SK-N-SH (cell line): ENCODE results near the gene PRF1. TPM values are rescaled to one million over a fixed set of nuclear protein-coding genes. Genes with fewer than 3 reads are reported as not detected.

Experiments
- CTCF ChIA-PET: fragments of 300-600, 350-600 bp; formaldehyde crosslinking; extraction: SDS; loops from one replicate; lab custom pipeline; 2021; lab: Yijun Ruan, JAX
- POLR2A ChIA-PET: fragments of 350-600 bp; sonication (Branson Sonifier 250); formaldehyde crosslinking; extraction: SDS; loops from one replicate; lab custom pipeline; 2020; ENCODE audit warnings: antibody characterized with exemption, inconsistent platforms; lab: Yijun Ruan, JAX
- DNase-seq: peaks from one replicate; pipeline ENCODE4 v3.0.0; 2012
- H2AFZ ChIP-seq: fragments of 200-600 bp; sonication (generic); 2 replicates; pipeline ENCODE4 v1.8.1; 2016; ENCODE audit warnings: antibody characterized with exemption, mild to moderate bottlenecking, low read depth
- H3F3A ChIP-seq: fragments of 200-600 bp; sonication (generic); replicated peaks from 2 replicates; pipeline ENCODE3; 2016; ENCODE audit warnings: antibody characterized with exemption, mild to moderate bottlenecking; ENCODE audit not compliant: insufficient read depth
- H3K27ac ChIP-seq, 2 experiments: fragments of 200-500 bp in 1 of 2; fragments of 200-600 bp in 1 of 2; sonication (Bioruptor generic) in 1 of 2; sonication (generic), shearing (Covaris generic) in 1 of 2; 2 replicates each; pipeline versions ENCODE4 v1.5.1 to v1.6.1; 2014 to 2016; ENCODE audit warnings: low read depth in 2 of 2, inconsistent platforms in 1 of 2, low read length in 1 of 2, mild to moderate bottlenecking in 1 of 2, mixed read lengths in 1 of 2
- H3K27me3 ChIP-seq: fragments of 200-600 bp; sonication (generic), shearing (Covaris generic); 2 replicates; pipeline ENCODE4 v1.6.1; 2016; ENCODE audit warnings: mixed run types; ENCODE audit not compliant: insufficient read depth
- H3K36me3 ChIP-seq, 2 experiments: fragments of 200-500 bp in 1 of 2; fragments of 200-600 bp in 1 of 2; sonication (Bioruptor generic) in 1 of 2; sonication (generic) in 1 of 2; replicated peaks in 1 of 2; 2 replicates each; pipeline versions ENCODE3 to v1.5.1; 2014 to 2016; ENCODE audit warnings: low read length in 1 of 2, mild to moderate bottlenecking in 1 of 2; ENCODE audit not compliant: insufficient read depth in 2 of 2, control insufficient read depth in 1 of 2
- H3K4me1 ChIP-seq, 2 experiments: fragments of 200-500 bp in 1 of 2; fragments of 200-600 bp in 1 of 2; sonication (Bioruptor generic) in 1 of 2; sonication (generic), shearing (Covaris generic) in 1 of 2; 2 replicates each; pipeline versions ENCODE4 v1.5.1 to v1.6.1; 2014 to 2016; ENCODE audit warnings: low read depth in 1 of 2, low read length in 1 of 2, mixed run types in 1 of 2; ENCODE audit not compliant: insufficient read depth in 2 of 2, control insufficient read depth in 1 of 2
- H3K4me2 ChIP-seq: fragments of 200-600 bp; sonication (generic), shearing (Covaris generic); 2 replicates; pipeline ENCODE4 v1.6.1; 2017; ENCODE audit warnings: mixed run types
- H3K4me3 ChIP-seq, 2 experiments: fragments of 200-500 bp in 1 of 2; fragments of 200-600 bp in 1 of 2; sonication (Bioruptor generic) in 1 of 2; sonication (generic), shearing (Covaris generic) in 1 of 2; 2 replicates each; pipeline versions ENCODE4 v1.5.1 to v1.8.1; 2014 to 2016; ENCODE audit warnings: low read depth in 2 of 2, inconsistent platforms in 1 of 2, low read length in 1 of 2, mild to moderate bottlenecking in 1 of 2, mixed read lengths in 1 of 2, moderate library complexity in 1 of 2
- H3K79me2 ChIP-seq: fragments of 200-600 bp; sonication (generic); 2 replicates; pipeline ENCODE4 v1.8.1; 2017; ENCODE audit warnings: mild to moderate bottlenecking; ENCODE audit not compliant: insufficient read depth
- H3K9ac ChIP-seq: fragments of 200-600 bp; sonication (generic); 2 replicates; pipeline ENCODE4 v1.6.1; 2017; ENCODE audit warnings: mixed run types
- H3K9me2 ChIP-seq: fragments of 200-600 bp; sonication (generic); 2 replicates; pipeline ENCODE4 v1.6.1; 2017; ENCODE audit warnings: mixed run types
- H3K9me3 ChIP-seq: fragments of 200-600 bp; sonication (generic); 2 replicates; pipeline ENCODE4 v1.6.1; 2017; ENCODE audit warnings: mixed run types, mild to moderate bottlenecking, moderate library complexity
- H4K20me1 ChIP-seq: fragments of 200-600 bp; sonication (generic); 2 replicates; pipeline ENCODE4 v1.6.1; 2017; ENCODE audit warnings: mild to moderate bottlenecking, mixed run types; ENCODE audit not compliant: insufficient read depth
- CHD2 ChIP-seq: fragments of 150-350 bp; IDR thresholded peaks from 2 replicates; pipeline ENCODE4 v1.6.1; 2018; ENCODE audit warnings: low read length; ENCODE audit not compliant: partially characterized antibody
- CTCF ChIP-seq: fragments of 200-600 bp; sonication (generic); IDR thresholded peaks from 2 replicates; pipeline ENCODE4 v1.6.1; 2017; ENCODE audit warnings: antibody characterized with exemption, mild to moderate bottlenecking, moderate library complexity
- ELF1 ChIP-seq: IDR thresholded peaks from 2 replicates; pipeline ENCODE4 v1.4.0; 2012
- EZH2phosphoT487 ChIP-seq: fragments of 200-600 bp; sonication (generic); IDR thresholded peaks from 2 replicates; pipeline ENCODE4 v1.6.1; 2017; ENCODE audit warnings: low read depth, mixed run types, mild to moderate bottlenecking, antibody characterized with exemption, moderate library complexity, borderline replicate concordance
- FOSL2 ChIP-seq: IDR thresholded peaks from 2 replicates; pipeline ENCODE4 v1.4.0; 2012; ENCODE audit warnings: low read depth, mild to moderate bottlenecking, moderate library complexity, borderline replicate concordance
- FOXJ3 ChIP-seq: sonication (generic); formaldehyde crosslinking; IDR thresholded peaks from 2 replicates; pipeline ENCODE4 v1.5.1; 2020; ENCODE audit warnings: mild to moderate bottlenecking, missing genetic modification reagents
- GABPA ChIP-seq: IDR thresholded peaks from 2 replicates; pipeline ENCODE4 v1.4.0; 2012; ENCODE audit warnings: low read depth, mild to moderate bottlenecking
- JUND ChIP-seq: IDR thresholded peaks from 2 replicates; pipeline ENCODE4 v1.4.0; 2012
- MEF2A ChIP-seq: IDR thresholded peaks from 2 replicates; pipeline ENCODE4 v1.4.0; 2012; ENCODE audit warnings: low read depth, borderline replicate concordance
- NFIC ChIP-seq: IDR thresholded peaks from 2 replicates; pipeline ENCODE4 v1.4.0; 2012; ENCODE audit warnings: borderline replicate concordance
- RXRA ChIP-seq: IDR thresholded peaks from 2 replicates; pipeline ENCODE4 v1.4.0; 2012; ENCODE audit warnings: low read depth, mild to moderate bottlenecking, borderline replicate concordance
- SIN3A ChIP-seq: IDR thresholded peaks from 2 replicates; pipeline ENCODE4 v1.6.1; 2012; ENCODE audit warnings: low read depth, mild to moderate bottlenecking, low read length, moderate library complexity, borderline replicate concordance
- SMC3 ChIP-seq: IDR thresholded peaks from 2 replicates; pipeline ENCODE4 v1.6.1; 2012; ENCODE audit warnings: low read depth, low read length, improper control_type of control experiment
- TCF12 ChIP-seq: IDR thresholded peaks from 2 replicates; pipeline ENCODE4 v1.4.0; 2012
- TEAD4 ChIP-seq: IDR thresholded peaks from 2 replicates; pipeline ENCODE4 v1.4.0; 2012; ENCODE audit warnings: mild to moderate bottlenecking, borderline replicate concordance; ENCODE audit not compliant: insufficient read depth
- YY1 ChIP-seq: IDR thresholded peaks from 2 replicates; pipeline ENCODE4 v1.4.0; 2012; ENCODE audit warnings: low read depth, mild to moderate bottlenecking
- WGBS: methylation state at CpG from one replicate; pipeline ENCODE4 v1.1.6; 2017; ENCODE audit warnings: low lambda C conversion rate; 5-methylcytosine and 5-hydroxymethylcytosine counted together
- polyA plus RNA-seq, 3 experiments: library from polyadenylated mRNA; depleted of rRNA; stranded (reverse); fragments of >200 nt; gene quantifications; 2 replicates each; pipeline ENCODE4 v1.2.3, GENCODE V29; 2012
- TF ChIP-seq, protein P1 (sequence below): IDR thresholded peaks from 2 replicates; pipeline ENCODE4 v1.4.0; 2012; ENCODE audit warnings: low read depth, borderline replicate concordance
- TF ChIP-seq, protein P2 (sequence below): fragments of 150-350 bp; IDR thresholded peaks from 2 replicates; pipeline ENCODE4 v1.6.1; 2017; ENCODE audit warnings: antibody characterized with exemption, low read length, low read depth, borderline replicate concordance

PRF1 gene
- polyA plus RNA-seq, 1 of the 3 experiments (the other 2 are of a cell fraction), result not detected

- H3K36me3 ChIP-seq, result no peaks in the 10 kb centered on the region
- H3K4me1 ChIP-seq, result peaks cover 0 to 8% of the 10 kb centered on the region in 2 experiments; a peak in 1 of 4 replicates
- no peak overlapping the region for H3K9ac ChIP-seq
- peaks cover under 1% of the 10 kb centered on the region for H3F3A ChIP-seq
- H2AFZ ChIP-seq, result no peak overlapping the region
- no peak overlapping the region for H3K4me3 ChIP-seq
- H3K4me2 ChIP-seq, result no peak overlapping the region
- H3K9me2 ChIP-seq, result no peaks in the 10 kb centered on the region
- H3K79me2 ChIP-seq, result no peaks in the 10 kb centered on the region
- ChIA-PET POLR2A (no interaction called here), CTCF (interaction anchor here (1.1 to 1.4 kb wide), 2 partner anchors 21 kb away, joined by 3 to 5 read pairs; no protein-coding TSS in a partner anchor)
- 72% methylated on average over 2 of the region's 3 CpGs for WGBS
- no peak overlapping the region for H3K27ac ChIP-seq
- TF ChIP-seq FOSL2 (no peak), SMC3 (no peak), MEF2A (no peak), CHD2 (no peak), JUND (no peak), ELF1 (no peak), GABPA (no peak), EZH2phosphoT487 (no peak), SIN3A (no peak), NFIC (no peak), TEAD4 (no peak), RXRA (no peak), YY1 (no peak), CTCF (no peak), TCF12 (no peak), FOXJ3 (CRISPR knock-in tag) (no peak)
- TF ChIP-seq, protein P1, sequence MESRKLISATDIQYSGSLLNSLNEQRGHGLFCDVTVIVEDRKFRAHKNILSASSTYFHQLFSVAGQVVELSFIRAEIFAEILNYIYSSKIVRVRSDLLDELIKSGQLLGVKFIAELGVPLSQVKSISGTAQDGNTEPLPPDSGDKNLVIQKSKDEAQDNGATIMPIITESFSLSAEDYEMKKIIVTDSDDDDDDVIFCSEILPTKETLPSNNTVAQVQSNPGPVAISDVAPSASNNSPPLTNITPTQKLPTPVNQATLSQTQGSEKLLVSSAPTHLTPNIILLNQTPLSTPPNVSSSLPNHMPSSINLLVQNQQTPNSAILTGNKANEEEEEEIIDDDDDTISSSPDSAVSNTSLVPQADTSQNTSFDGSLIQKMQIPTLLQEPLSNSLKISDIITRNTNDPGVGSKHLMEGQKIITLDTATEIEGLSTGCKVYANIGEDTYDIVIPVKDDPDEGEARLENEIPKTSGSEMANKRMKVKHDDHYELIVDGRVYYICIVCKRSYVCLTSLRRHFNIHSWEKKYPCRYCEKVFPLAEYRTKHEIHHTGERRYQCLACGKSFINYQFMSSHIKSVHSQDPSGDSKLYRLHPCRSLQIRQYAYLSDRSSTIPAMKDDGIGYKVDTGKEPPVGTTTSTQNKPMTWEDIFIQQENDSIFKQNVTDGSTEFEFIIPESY, result no peak
- TF ChIP-seq, protein P2, sequence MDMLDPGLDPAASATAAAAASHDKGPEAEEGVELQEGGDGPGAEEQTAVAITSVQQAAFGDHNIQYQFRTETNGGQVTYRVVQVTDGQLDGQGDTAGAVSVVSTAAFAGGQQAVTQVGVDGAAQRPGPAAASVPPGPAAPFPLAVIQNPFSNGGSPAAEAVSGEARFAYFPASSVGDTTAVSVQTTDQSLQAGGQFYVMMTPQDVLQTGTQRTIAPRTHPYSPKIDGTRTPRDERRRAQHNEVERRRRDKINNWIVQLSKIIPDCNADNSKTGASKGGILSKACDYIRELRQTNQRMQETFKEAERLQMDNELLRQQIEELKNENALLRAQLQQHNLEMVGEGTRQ, result no peak
- no peak for DNase-seq
- no peaks in the 10 kb centered on the region for H4K20me1 ChIP-seq
- peaks cover 5% of the 10 kb centered on the region; the same call in 1 of the 2 replicates for H3K27me3 ChIP-seq
- no peaks in the 10 kb centered on the region for H3K9me3 ChIP-seq
Measured at GRCh38 chr10:70648427-70648826, 45.9 kb upstream of the PRF1 start.
